Neural cell (in vitro differentiated cells): ENCODE measurements around the gene PTPN7.

Experiments used
- POLR2AphosphoS5 ChIP-seq: IDR thresholded peaks from 2 replicates; pipeline ENCODE4 v1.6.1; 2012
- RAD21 ChIP-seq: fragments of 450-650 bp; conservative IDR thresholded peaks from 2 replicates; pipeline ENCODE4 v1.6.1; 2014; ENCODE audit warnings: antibody characterized with exemption, mild to moderate bottlenecking, moderate library complexity

GRCh38 chr1:202145068-202145743, 15.2 kb downstream of the PTPN7 start:
- TF ChIP-seq POLR2AphosphoS5, result no peak
- TF ChIP-seq RAD21, result no peak
